Stimulated activated CD8-positive, alpha-beta memory T cell treated with anti-CD3 and anti-CD28 coated beads, Interleukin-4, amount 100 ng/mL, for 24 hours (primary cell): ENCODE data around the gene GPX7.
"Not testable (repeated sequence)": the region's sequence is repeated elsewhere in the genome, so short reads cannot be mapped to it uniquely, and the experiment has no call there.

Experiments used
- DNase-seq: peaks from one replicate; pipeline ENCODE4 v3.0.0-alpha.2; 2020; ENCODE audit warnings: low read depth

The GPX7 gene

GRCh38 chr1:52601991-52602855 is at the start of gene GPX7:
TSS of gene GPX7 (plus strand) at chr1:52602371. CDS start at chr1:52602410, 39 bp downstream.
- DNase-seq: peak; percentile 26

- DNase-seq: peak; percentile 61
Observed at GRCh38 chr1:52552505-52553361, 49.4 kb upstream of the GPX7 start, which contains the start of gene TUT4. TSS of gene TUT4 (minus strand) at chr1:52553092. CDS start at chr1:52526280, 26,812 bp downstream.

- peak; percentile 85 for DNase-seq
Observed at GRCh38 chr1:52553362-52554266, 48.6 kb upstream of the GPX7 start.

- DNase-seq: no peak
Observed at GRCh38 chr1:52554267-52554640, 47.9 kb upstream of the GPX7 start.

GRCh38 chr1:52554756-52555155 is 47.4 kb upstream of the GPX7 start:
- DNase-seq: no peak

- no peak for DNase-seq
Observed at GRCh38 chr1:52556641-52557360, 45.4 kb upstream of the GPX7 start.

- DNase-seq: no peak
Observed at GRCh38 chr1:52558941-52559340, 43.2 kb upstream of the GPX7 start.

GRCh38 chr1:52559875-52560274 is 42.3 kb upstream of the GPX7 start:
- no peak for DNase-seq

- no peak for DNase-seq
Observed at GRCh38 chr1:52562766-52563165, 39.4 kb upstream of the GPX7 start.

- DNase-seq: no peak
Observed at GRCh38 chr1:52567943-52568342, 34.2 kb upstream of the GPX7 start.

- no peak for DNase-seq
Observed at GRCh38 chr1:52569449-52570210, 32.5 kb upstream of the GPX7 start.

- DNase-seq: no peak
Observed at GRCh38 chr1:52571783-52572182, 30.4 kb upstream of the GPX7 start.

- no peak for DNase-seq
Observed at GRCh38 chr1:52572387-52572786, 29.8 kb upstream of the GPX7 start.

GRCh38 chr1:52574594-52574993 is 27.6 kb upstream of the GPX7 start:
- DNase-seq: no peak

- DNase-seq: no peak
Observed at GRCh38 chr1:52576074-52576473, 26.1 kb upstream of the GPX7 start.

- not testable (repeated sequence) for DNase-seq
Observed at GRCh38 chr1:52578066-52578465, 24.1 kb upstream of the GPX7 start.

- no peak for DNase-seq
Observed at GRCh38 chr1:52579415-52579814, 22.8 kb upstream of the GPX7 start.

GRCh38 chr1:52580283-52580682 is 21.9 kb upstream of the GPX7 start:
- no peak for DNase-seq

- DNase-seq: no peak
Observed at GRCh38 chr1:52582116-52582696, 20.0 kb upstream of the GPX7 start.

- DNase-seq: no peak
Observed at GRCh38 chr1:52585474-52585873, 16.7 kb upstream of the GPX7 start.
